ENCODE data around the gene ASMT.

ASMT gene

GRCh38 chrX:1591102-1591862 lies 23.6 kb upstream of the ASMT start, which contains the start of gene AKAP17A:
Gene AKAP17A, plus strand, starts transcription at chrX:1591604. Its CDS starts 1,859 bp downstream, at chrX:1593463.
- Histone ChIP-seq H3K4me1 (ENCODE audit: control insufficient read depth, low read depth, low read length) (no peaks in the 10 kb centered on the region), H3K4me3 (ENCODE audit: low read length) (peak within 1 kb of the TSS; percentile 92), H3K4ac (ENCODE audit: low read depth, low read length) (no peak within 1 kb of the TSS), H3K56ac (ENCODE audit: low read length) (peak within 1 kb of the TSS; percentile 97), H3K4me2 (ENCODE audit: low read length) (peak within 1 kb of the TSS; percentile 64), H3K27me3 (ENCODE audit: insufficient read depth, low read length, poor library complexity) (no peaks in the 10 kb centered on the region), H4K5ac (ENCODE audit: low read length) (no peak within 1 kb of the TSS), H3K79me1 (ENCODE audit: low read length) (peaks cover 19% of the 10 kb centered on the region), H2BK120ac (ENCODE audit: low read depth, low read length) (peak within 1 kb of the TSS; percentile 3), H3K18ac (ENCODE audit: low read length) (peak within 1 kb of the TSS; percentile 88), H2BK5ac (ENCODE audit: low read length) (no peak within 1 kb of the TSS), H3K23ac (ENCODE audit: low read length) (peak within 1 kb of the TSS; percentile 66), H3K79me2 (ENCODE audit: control insufficient read depth, insufficient read depth, low read length) (peaks cover 41% of the 10 kb centered on the region), H3K27ac (ENCODE audit: low read depth, low read length) (peak within 1 kb of the TSS; percentile 70), H3K9ac (ENCODE audit: low read length) (peak within 1 kb of the TSS; percentile 95), H3K36me3 (ENCODE audit: control insufficient read depth, insufficient read depth, low read length) (peaks cover 11% of the 10 kb centered on the region), H2AK5ac (ENCODE audit: low read length) (no peak within 1 kb of the TSS), H2BK15ac (replicated peaks; ENCODE audit: low read depth) (no peak within 1 kb of the TSS), H4K8ac (ENCODE audit: low read depth, low read length) (no peak within 1 kb of the TSS)
- DNase-seq, result peak; percentile 98
- WGBS (ENCODE audit: extremely low coverage, insufficient coverage, low lambda C conversion rate), result 80% methylated on average over 1 of the region's 66 CpGs

- H3K27ac ChIP-seq (ENCODE audit: low read depth, low read length), result peak overlapping the region; percentile 53
- H2BK15ac ChIP-seq (replicated peaks; ENCODE audit: low read depth), result no peak overlapping the region
- no peak overlapping the region for H2AK5ac ChIP-seq (ENCODE audit: low read length)
- peak overlapping the region; percentile 88 for H3K18ac ChIP-seq (ENCODE audit: low read length)
- H3K36me3 ChIP-seq (ENCODE audit: control insufficient read depth, insufficient read depth, low read length), result peaks cover 13% of the 10 kb centered on the region
- peak overlapping the region; percentile 64 for H3K4me2 ChIP-seq (ENCODE audit: low read length)
- H3K9ac ChIP-seq (ENCODE audit: low read length), result peak overlapping the region; percentile 95
- peaks cover 21% of the 10 kb centered on the region for H3K79me1 ChIP-seq (ENCODE audit: low read length)
- no peak overlapping the region for H4K8ac ChIP-seq (ENCODE audit: low read depth, low read length)
- H3K23ac ChIP-seq (ENCODE audit: low read length), result peak overlapping the region; percentile 66
- H3K56ac ChIP-seq (ENCODE audit: low read length), result peak overlapping the region; percentile 97
- no CpG with 5 or more reads among the region's 35 CpGs for WGBS (ENCODE audit: extremely low coverage, insufficient coverage, low lambda C conversion rate)
- H2BK5ac ChIP-seq (ENCODE audit: low read length), result no peak overlapping the region
- no peak overlapping the region for H4K5ac ChIP-seq (ENCODE audit: low read length)
- H3K27me3 ChIP-seq (ENCODE audit: insufficient read depth, low read length, poor library complexity), result no peaks in the 10 kb centered on the region
- no peak overlapping the region for H3K4ac ChIP-seq (ENCODE audit: low read depth, low read length)
- no peaks in the 10 kb centered on the region for H3K4me1 ChIP-seq (ENCODE audit: control insufficient read depth, low read depth, low read length)
- DNase-seq, result no peak
- peaks cover 45% of the 10 kb centered on the region for H3K79me2 ChIP-seq (ENCODE audit: control insufficient read depth, insufficient read depth, low read length)
- peak overlapping the region; percentile 3 for H2BK120ac ChIP-seq (ENCODE audit: low read depth, low read length)
- peak overlapping the region; percentile 92 for H3K4me3 ChIP-seq (ENCODE audit: low read length)
These were observed 22.9 kb upstream of the ASMT start for GRCh38 chrX:1591863-1592469.

GRCh38 chrX:1592470-1593142 lies 22.3 kb upstream of the ASMT start:
- WGBS (ENCODE audit: extremely low coverage, insufficient coverage, low lambda C conversion rate), result no CpG with 5 or more reads among the region's 28 CpGs
- no peaks in the 10 kb centered on the region for H3K27me3 ChIP-seq (ENCODE audit: insufficient read depth, low read length, poor library complexity)
- no peak overlapping the region for H3K4ac ChIP-seq (ENCODE audit: low read depth, low read length)
- H3K79me1 ChIP-seq (ENCODE audit: low read length), result peaks cover 27% of the 10 kb centered on the region
- peak; percentile 69 for DNase-seq
- H2BK15ac ChIP-seq (replicated peaks; ENCODE audit: low read depth), result no peak overlapping the region
- peak overlapping the region; percentile 97 for H3K56ac ChIP-seq (ENCODE audit: low read length)
- H3K36me3 ChIP-seq (ENCODE audit: control insufficient read depth, insufficient read depth, low read length), result peaks cover 13% of the 10 kb centered on the region
- no peak overlapping the region for H2AK5ac ChIP-seq (ENCODE audit: low read length)
- no peak overlapping the region for H4K8ac ChIP-seq (ENCODE audit: low read depth, low read length)
- peak overlapping the region; percentile 53 for H3K27ac ChIP-seq (ENCODE audit: low read depth, low read length)
- no peak overlapping the region for H4K5ac ChIP-seq (ENCODE audit: low read length)
- peak overlapping the region; percentile 66 for H3K23ac ChIP-seq (ENCODE audit: low read length)
- peaks cover 51% of the 10 kb centered on the region for H3K79me2 ChIP-seq (ENCODE audit: control insufficient read depth, insufficient read depth, low read length)
- no peak overlapping the region for H2BK120ac ChIP-seq (ENCODE audit: low read depth, low read length)
- no peaks in the 10 kb centered on the region for H3K4me1 ChIP-seq (ENCODE audit: control insufficient read depth, low read depth, low read length)
- H3K4me3 ChIP-seq (ENCODE audit: low read length), result peak overlapping the region; percentile 92
- peak overlapping the region; percentile 64 for H3K4me2 ChIP-seq (ENCODE audit: low read length)
- H3K9ac ChIP-seq (ENCODE audit: low read length), result peak overlapping the region; percentile 95
- no peak overlapping the region for H2BK5ac ChIP-seq (ENCODE audit: low read length)
- peak overlapping the region; percentile 88 for H3K18ac ChIP-seq (ENCODE audit: low read length)

- no peak overlapping the region for H4K8ac ChIP-seq (ENCODE audit: low read depth, low read length)
- no peak for DNase-seq
These were observed 21.3 kb upstream of the ASMT start for GRCh38 chrX:1593286-1594271.

GRCh38 chrX:1595711-1596060 lies 19.2 kb upstream of the ASMT start:
- Histone ChIP-seq H3K56ac (ENCODE audit: low read length) (no peak overlapping the region), H4K8ac (ENCODE audit: low read depth, low read length) (no peak overlapping the region), H3K79me2 (ENCODE audit: control insufficient read depth, insufficient read depth, low read length) (peaks cover 57% of the 10 kb centered on the region), H3K4me3 (ENCODE audit: low read length) (no peak overlapping the region), H3K27ac (ENCODE audit: low read depth, low read length) (no peak overlapping the region), H3K36me3 (ENCODE audit: control insufficient read depth, insufficient read depth, low read length) (peaks cover 16% of the 10 kb centered on the region), H3K4me1 (ENCODE audit: control insufficient read depth, low read depth, low read length) (no peaks in the 10 kb centered on the region), H2BK15ac (replicated peaks; ENCODE audit: low read depth) (no peak overlapping the region), H3K27me3 (ENCODE audit: insufficient read depth, low read length, poor library complexity) (no peaks in the 10 kb centered on the region), H3K18ac (ENCODE audit: low read length) (no peak overlapping the region), H3K9ac (ENCODE audit: low read length) (no peak overlapping the region), H2BK120ac (ENCODE audit: low read depth, low read length) (no peak overlapping the region), H2BK5ac (ENCODE audit: low read length) (no peak overlapping the region), H3K23ac (ENCODE audit: low read length) (no peak overlapping the region), H3K4ac (ENCODE audit: low read depth, low read length) (no peak overlapping the region), H2AK5ac (ENCODE audit: low read length) (no peak overlapping the region), H3K79me1 (ENCODE audit: low read length) (peaks cover 31% of the 10 kb centered on the region), H3K4me2 (ENCODE audit: low read length) (no peak overlapping the region), H4K5ac (ENCODE audit: low read length) (no peak overlapping the region)
- DNase-seq, result no peak
- WGBS (ENCODE audit: extremely low coverage, insufficient coverage, low lambda C conversion rate), result no CpG with 5 or more reads among the region's 17 CpGs

More at GRCh38 chrX:1593286-1594271, 21.3 kb upstream of the ASMT start:
- H3K18ac ChIP-seq (ENCODE audit: low read length), result no peak overlapping the region
- no peak overlapping the region for H3K4me2 ChIP-seq (ENCODE audit: low read length)
- no peak overlapping the region for H2BK120ac ChIP-seq (ENCODE audit: low read depth, low read length)
- no peak overlapping the region for H3K4me3 ChIP-seq (ENCODE audit: low read length)
- no peak overlapping the region for H3K4ac ChIP-seq (ENCODE audit: low read depth, low read length)
- no peak overlapping the region for H2BK5ac ChIP-seq (ENCODE audit: low read length)
- H2BK15ac ChIP-seq (replicated peaks; ENCODE audit: low read depth), result no peak overlapping the region
- peak overlapping the region; percentile 95 for H3K9ac ChIP-seq (ENCODE audit: low read length)
- H3K27ac ChIP-seq (ENCODE audit: low read depth, low read length), result no peak overlapping the region
- no peak overlapping the region for H3K56ac ChIP-seq (ENCODE audit: low read length)
- peaks cover 31% of the 10 kb centered on the region for H3K79me1 ChIP-seq (ENCODE audit: low read length)
- no peak overlapping the region for H2AK5ac ChIP-seq (ENCODE audit: low read length)
- no CpG with 5 or more reads among the region's 60 CpGs for WGBS (ENCODE audit: extremely low coverage, insufficient coverage, low lambda C conversion rate)
- H4K5ac ChIP-seq (ENCODE audit: low read length), result no peak overlapping the region
- no peak overlapping the region for H3K23ac ChIP-seq (ENCODE audit: low read length)
- peaks cover 57% of the 10 kb centered on the region for H3K79me2 ChIP-seq (ENCODE audit: control insufficient read depth, insufficient read depth, low read length)
- no peaks in the 10 kb centered on the region for H3K27me3 ChIP-seq (ENCODE audit: insufficient read depth, low read length, poor library complexity)
- peaks cover 13% of the 10 kb centered on the region for H3K36me3 ChIP-seq (ENCODE audit: control insufficient read depth, insufficient read depth, low read length)
- no peaks in the 10 kb centered on the region for H3K4me1 ChIP-seq (ENCODE audit: control insufficient read depth, low read depth, low read length)

Measured in mesendoderm (in vitro differentiated cells).